Esophagus muscularis mucosa (tissue), 4 donors: ENCODE data around the gene SERINC2. TPM values are rescaled to one million over a fixed set of nuclear protein-coding genes. Genes with fewer than 3 reads are reported as not detected.

ENCODE experiments used
- DNase-seq: peaks from one replicate; pipeline ENCODE4 v3.0.0-alpha.2; 2017; ENCODE audit errors: extremely low spot score
- H3K27ac ChIP-seq, 4 donors: fragments of 200-600 bp; sonication (generic); replicated peaks in 1 of 4; 1 replicate in 3 of 4; 2 replicates in 1 of 4; pipeline ENCODE4 v1.5.1; 2016 to 2019; ENCODE audit warnings: mild to moderate bottlenecking in 1 of 4
- H3K27me3 ChIP-seq, 4 donors: fragments of 200-600 bp; sonication (generic); one replicate each; pipeline versions ENCODE4 v1.5.1 to v1.6.0; 2016 to 2019
- H3K36me3 ChIP-seq, 4 donors: fragments of 200-600 bp; sonication (generic); one replicate each; pipeline ENCODE4 v1.5.1; 2016 to 2019
- H3K4me1 ChIP-seq, 4 donors: fragments of 200-600 bp; sonication (generic); one replicate each; pipeline ENCODE4 v1.5.1; 2016 to 2019
- H3K4me3 ChIP-seq, 4 donors: fragments of 200-600 bp; sonication (generic); 1 replicate in 2 of 4; 2 replicates in 2 of 4; pipeline ENCODE4 v1.5.1; 2016 to 2019; ENCODE audit warnings: mild to moderate bottlenecking in 4 of 4, moderate library complexity in 1 of 4
- H3K9me3 ChIP-seq, 4 donors: fragments of 200-600 bp; sonication (generic); 1 replicate in 3 of 4; 2 replicates in 1 of 4; pipeline ENCODE4 v1.5.1; 2016 to 2019
- CTCF ChIP-seq, 3 experiments: fragments of 200-600 bp in 2 of 3; fragments of 450-650 bp in 1 of 3; sonication (generic) in 2 of 3; IDR thresholded peaks; one replicate each; pipeline ENCODE4 v1.5.1; 2017 to 2019; ENCODE audit warnings: antibody characterized with exemption in 3 of 3, mild to moderate bottlenecking in 2 of 3, moderate library complexity in 1 of 3
- EP300 ChIP-seq: sonication (generic); formaldehyde crosslinking; IDR thresholded peaks from one replicate; pipeline ENCODE4 v1.6.1; 2017; ENCODE audit warnings: antibody characterized with exemption
- POLR2A ChIP-seq: fragments of 450-650 bp; IDR thresholded peaks from one replicate; pipeline ENCODE4 v1.6.1; 2017; ENCODE audit warnings: antibody characterized with exemption, moderate library complexity, mild to moderate bottlenecking, low read depth
- POLR2AphosphoS5 ChIP-seq, 2 donors: sonication (generic); formaldehyde crosslinking; IDR thresholded peaks; one replicate each; pipeline ENCODE4 v1.6.1; 2017; ENCODE audit warnings: antibody characterized with exemption in 2 of 2
- WGBS: methylation state at CpG from one replicate; pipeline ENCODE4 v1.1.5; 2018; 5-methylcytosine and 5-hydroxymethylcytosine counted together
- intact Hi-C: fragments of 100-400 bp; cut with DNase I; formaldehyde crosslinking; loops from one replicate; pipeline ENCODE4 v1.15.1; 2023
- total RNA-seq, 4 donors: library from RNA; depleted of rRNA; stranded (reverse); fragments of >200 nt; gene quantifications; one replicate each; pipeline versions ENCODE4 v1.1.0 to v1.2.1, GENCODE V29; 2016

Gene SERINC2
- total RNA-seq, result 1 to 10 TPM; 1.7 to 4.0 (median 2.8) TPM

- intact Hi-C loops, result no loop called here
- Histone ChIP-seq H3K4me1 (peaks cover 11 to 21% (median 19%) of the 10 kb centered on the region in 4 donors), H3K27me3 (peaks cover 0 to 25% (median 4%) of the 10 kb centered on the region in 4 donors), H3K9me3 (no peaks in the 10 kb centered on the region), H3K27ac (peak within 1 kb of the TSS in 3 of 4 donors; percentile 25 to 62 (median 54)), H3K36me3 (no peaks in the 10 kb centered on the region), H3K4me3 (peak within 1 kb of the TSS; percentile 68 to 73 (median 70))
- 6% methylated on average over 29 of the region's 63 CpGs for WGBS
- TF ChIP-seq EP300 (no peak), POLR2AphosphoS5 (IDR thresholded peaks at IDR 0.05) (no peak), POLR2A (no peak), CTCF (IDR thresholded peaks at IDR 0.05) (no peak)
- no peak for DNase-seq
Measured at GRCh38 chr1:31412732-31413404, at the start of gene SERINC2. SERINC2 (plus strand) TSS chr1:31413213; CDS start chr1:31413266, 53 bp downstream.

GRCh38 chr1:31364561-31365250 lies 48.3 kb upstream of the SERINC2 start:
- peaks cover 13 to 85% (median 57%) of the 10 kb centered on the region in 4 donors for H3K36me3 ChIP-seq
- DNase-seq, result no peak
- H3K9me3 ChIP-seq, result no peaks in the 10 kb centered on the region
- H3K27me3 ChIP-seq, result no peaks in the 10 kb centered on the region
- no peak overlapping the region for H3K4me3 ChIP-seq
- WGBS, result 67% methylated on average over 3 of the region's 3 CpGs
- H3K27ac ChIP-seq, result peak overlapping the region in 3 of 4 donors; percentile 35 to 43 (median 43)
- intact Hi-C loops, result no loop called here
- peaks cover 0 to 37% (median 30%) of the 10 kb centered on the region in 4 donors for H3K4me1 ChIP-seq
- TF ChIP-seq POLR2AphosphoS5 (IDR thresholded peaks at IDR 0.05), result no peak
- no peak for TF ChIP-seq CTCF (IDR thresholded peaks at IDR 0.05)
- no peak for TF ChIP-seq POLR2A
- no peak for TF ChIP-seq EP300

- Histone ChIP-seq H3K4me1 (peaks cover 0 to 56% (median 48%) of the 10 kb centered on the region in 4 donors), H3K9me3 (no peaks in the 10 kb centered on the region), H3K27ac (peak overlapping the region in 1 of 4 donors; percentile 43), H3K27me3 (no peaks in the 10 kb centered on the region), H3K36me3 (peaks cover 13 to 81% (median 41%) of the 10 kb centered on the region in 4 donors), H3K4me3 (no peak overlapping the region)
- TF ChIP-seq POLR2A (no peak), POLR2AphosphoS5 (IDR thresholded peaks at IDR 0.05) (no peak), EP300 (no peak), CTCF (IDR thresholded peaks at IDR 0.05) (no peak)
- intact Hi-C loops, result no loop called here
- WGBS, result 43% methylated on average over 1 of the region's 2 CpGs
- DNase-seq, result no peak
Measured at GRCh38 chr1:31366796-31367195, 46.2 kb upstream of the SERINC2 start.

GRCh38 chr1:31368611-31369107 lies 44.4 kb upstream of the SERINC2 start:
- intact Hi-C loops, result no loop called here
- Histone ChIP-seq H3K27ac (peak overlapping the region; percentile 34 to 89 (median 60)), H3K36me3 (peaks cover 13 to 79% (median 34%) of the 10 kb centered on the region in 4 donors), H3K9me3 (no peaks in the 10 kb centered on the region), H3K27me3 (peaks cover 0 to 5% (median 0%) of the 10 kb centered on the region in 4 donors), H3K4me1 (peaks cover 15 to 74% (median 66%) of the 10 kb centered on the region in 4 donors), H3K4me3 (no peak overlapping the region)
- no peak for DNase-seq
- 62% methylated on average over 2 of the region's 3 CpGs for WGBS
- TF ChIP-seq POLR2AphosphoS5 (IDR thresholded peaks at IDR 0.05) (peak; percentile 25 to 27), CTCF (IDR thresholded peaks at IDR 0.05) (no peak)
